Stimulated activated CD4-positive, alpha-beta T cell treated with anti-CD3 and anti-CD28 coated beads, Interleukin-12 subunit alpha, Interleukin-12 subunit beta, amount 100 ng/mL, for 4 hours (primary cell): ENCODE measurements around the gene CDH13.

ENCODE experiments used
- DNase-seq: peaks from one replicate; pipeline ENCODE4 v3.0.0-alpha.2; 2020

CDH13 gene

GRCh38 chr16:82751020-82751419 is 124.3 kb downstream of the CDH13 start:
- DNase-seq, result no peak

- no peak for DNase-seq
Measured at GRCh38 chr16:82752172-82752571, 125.4 kb downstream of the CDH13 start.

DNA sequence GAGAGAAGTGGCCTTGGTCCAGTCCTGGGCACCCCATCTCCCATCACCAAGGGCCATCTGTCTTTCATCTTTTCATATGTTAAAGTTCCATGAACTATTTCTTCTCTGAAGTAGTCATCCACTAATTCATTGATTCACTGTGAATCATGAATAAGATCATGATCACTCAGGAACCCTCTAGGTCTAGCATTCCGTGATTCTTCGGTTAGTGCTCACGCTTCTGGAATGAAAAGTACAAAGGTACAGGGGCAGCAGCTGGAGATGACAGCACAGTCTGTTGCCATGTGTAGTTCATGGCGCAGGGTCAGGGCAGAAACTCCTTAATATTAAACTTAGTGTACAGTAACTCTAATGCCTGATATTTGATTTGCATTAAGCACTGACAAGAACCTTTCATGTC is 127.1 kb downstream of the CDH13 start:
- no peak for DNase-seq

- no peak for DNase-seq
Measured at GRCh38 chr16:82754716-82755513, 128.1 kb downstream of the CDH13 start.

DNA sequence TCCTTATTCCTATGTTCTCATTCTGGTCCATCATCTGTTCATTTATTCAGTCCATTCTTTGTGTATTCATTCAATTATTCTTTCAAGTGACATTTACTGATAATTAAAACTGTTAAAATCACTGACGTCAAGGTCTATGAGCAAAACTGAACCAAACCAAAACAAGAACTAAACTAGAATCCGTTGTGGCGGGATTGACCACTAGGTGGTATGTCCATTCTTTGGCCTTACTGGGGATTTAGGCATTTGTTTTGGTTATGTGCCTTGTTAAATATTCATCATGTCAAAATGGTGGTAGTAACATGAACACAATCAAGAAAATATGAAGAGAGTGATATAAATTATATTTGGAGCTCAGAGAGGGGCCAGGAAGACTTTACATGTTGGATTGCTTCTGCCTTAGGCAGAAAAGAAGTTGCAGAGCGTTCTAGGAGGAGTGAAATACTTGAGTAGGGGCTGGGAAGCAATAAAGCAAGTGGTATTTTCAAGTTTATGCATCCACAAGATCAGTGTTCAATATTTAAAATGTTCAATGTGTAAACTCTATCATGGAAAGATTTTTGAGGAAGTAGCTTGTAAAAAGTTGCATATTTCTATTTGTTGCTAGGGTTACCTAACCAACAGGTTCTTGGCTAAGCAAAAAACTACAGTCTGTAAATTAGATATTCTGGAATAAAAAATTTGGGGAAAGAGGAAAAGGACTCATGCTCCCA is 129.0 kb downstream of the CDH13 start:
- DNase-seq, result no peak

GRCh38 chr16:82756283-82756599 is 129.5 kb downstream of the CDH13 start:
- DNase-seq, result no peak

DNA sequence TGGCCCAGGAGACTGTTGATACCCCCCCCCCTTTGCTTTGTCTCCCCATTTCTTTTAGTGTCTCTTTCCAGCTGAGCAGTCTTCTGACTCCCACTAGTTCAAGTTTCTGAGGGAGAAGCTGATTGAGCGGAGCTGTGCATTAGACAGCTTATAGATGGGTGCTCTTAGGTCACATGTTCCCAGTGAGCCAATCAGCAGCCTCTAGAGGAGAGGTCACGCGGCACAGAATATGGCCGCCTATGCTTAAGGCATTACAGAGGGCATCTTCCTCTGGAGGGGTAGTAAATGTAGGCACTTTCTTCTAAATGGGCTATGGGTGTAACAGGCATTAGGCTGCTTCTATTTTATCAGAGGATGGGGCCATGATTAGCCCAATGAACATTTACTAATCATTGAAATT is 131.6 kb downstream of the CDH13 start:
- no peak for DNase-seq

- DNase-seq, result no peak
Measured at GRCh38 chr16:82758904-82759303, 132.1 kb downstream of the CDH13 start.

DNA sequence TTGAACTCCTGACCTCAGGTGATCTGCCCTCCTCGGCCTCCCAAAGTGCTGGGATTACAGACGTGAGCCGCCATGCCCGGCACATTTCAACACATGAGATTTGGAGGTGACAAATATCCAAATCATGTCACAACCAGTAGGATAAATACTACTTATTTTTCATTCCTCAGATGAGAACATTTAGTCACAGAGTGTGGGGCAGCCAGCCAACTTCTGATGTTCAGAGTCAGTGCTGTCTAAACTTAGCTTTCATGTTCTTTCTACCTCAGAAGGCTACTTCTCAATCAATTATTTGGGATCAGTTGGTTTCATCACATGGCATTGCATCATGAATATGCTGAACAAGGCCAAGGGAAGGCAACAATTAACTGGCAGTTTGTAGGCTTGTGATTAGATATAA is 134.5 kb downstream of the CDH13 start:
- no peak for DNase-seq

DNA sequence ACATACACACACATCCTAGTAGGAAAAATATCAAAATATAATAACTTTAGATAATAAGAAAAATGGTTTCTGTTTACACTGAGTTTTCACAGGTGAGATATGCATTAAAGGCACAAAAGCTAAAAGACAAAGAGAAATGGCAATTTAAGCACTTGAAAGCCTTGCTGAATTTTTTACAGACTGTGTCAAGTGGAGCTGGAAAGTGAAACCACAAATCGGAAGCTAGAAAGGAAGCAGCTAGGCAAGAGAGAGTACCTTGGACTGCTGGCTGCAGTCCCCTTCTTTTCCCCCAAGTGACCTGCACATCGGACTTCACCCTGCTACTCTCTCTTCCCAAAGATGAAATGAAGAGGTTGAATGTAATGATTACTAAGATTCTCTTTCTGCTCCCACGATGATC is 135.1 kb downstream of the CDH13 start:
- DNase-seq, result no peak

GRCh38 chr16:82763371-82763770 is 136.6 kb downstream of the CDH13 start:
- no peak for DNase-seq

DNA sequence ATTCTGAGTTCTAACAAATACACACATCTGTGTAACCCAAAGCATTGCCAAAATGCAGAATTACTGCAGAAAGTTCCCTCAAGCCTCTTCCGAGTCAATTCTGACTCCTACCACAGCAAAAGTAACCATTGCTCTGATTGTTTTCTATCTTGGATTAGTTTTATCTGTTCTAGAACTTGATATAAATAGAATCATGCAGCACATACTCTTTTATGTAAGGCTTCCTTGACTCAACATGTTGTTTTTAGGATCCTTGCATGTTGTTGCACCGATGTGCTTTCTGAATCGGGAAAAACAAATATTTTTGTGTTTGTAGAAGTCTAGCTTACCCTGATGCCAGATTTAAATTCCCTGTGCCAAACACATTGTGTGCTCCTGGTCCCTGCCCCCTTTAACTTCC is 140.4 kb downstream of the CDH13 start:
- DNase-seq, result no peak

DNA sequence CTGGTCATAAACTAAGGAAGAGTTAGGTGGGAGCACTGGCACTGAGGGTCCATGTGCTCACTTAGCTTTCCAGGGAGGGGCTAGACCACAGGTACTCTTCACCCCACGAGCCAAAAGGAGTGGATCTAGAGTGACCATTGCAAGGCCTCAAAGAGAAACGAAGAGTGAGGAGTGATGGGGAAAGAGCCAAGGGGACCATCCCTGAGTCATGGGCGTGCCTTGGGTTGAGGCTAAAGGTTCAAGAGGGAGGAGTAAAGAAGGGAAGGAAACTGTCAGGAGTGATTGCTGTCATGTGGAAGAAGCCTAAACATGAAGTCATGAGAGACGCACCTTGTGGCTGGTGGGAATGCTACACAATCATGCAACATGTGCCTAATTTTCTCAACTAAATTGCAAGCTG is 141.0 kb downstream of the CDH13 start:
- no peak for DNase-seq

GRCh38 chr16:82769845-82770244 is 143.1 kb downstream of the CDH13 start:
- DNase-seq, result no peak

GRCh38 chr16:82772215-82772614 is 145.4 kb downstream of the CDH13 start:
- DNase-seq, result no peak

- no peak for DNase-seq
Measured at GRCh38 chr16:82773018-82773417, 146.2 kb downstream of the CDH13 start.

DNA sequence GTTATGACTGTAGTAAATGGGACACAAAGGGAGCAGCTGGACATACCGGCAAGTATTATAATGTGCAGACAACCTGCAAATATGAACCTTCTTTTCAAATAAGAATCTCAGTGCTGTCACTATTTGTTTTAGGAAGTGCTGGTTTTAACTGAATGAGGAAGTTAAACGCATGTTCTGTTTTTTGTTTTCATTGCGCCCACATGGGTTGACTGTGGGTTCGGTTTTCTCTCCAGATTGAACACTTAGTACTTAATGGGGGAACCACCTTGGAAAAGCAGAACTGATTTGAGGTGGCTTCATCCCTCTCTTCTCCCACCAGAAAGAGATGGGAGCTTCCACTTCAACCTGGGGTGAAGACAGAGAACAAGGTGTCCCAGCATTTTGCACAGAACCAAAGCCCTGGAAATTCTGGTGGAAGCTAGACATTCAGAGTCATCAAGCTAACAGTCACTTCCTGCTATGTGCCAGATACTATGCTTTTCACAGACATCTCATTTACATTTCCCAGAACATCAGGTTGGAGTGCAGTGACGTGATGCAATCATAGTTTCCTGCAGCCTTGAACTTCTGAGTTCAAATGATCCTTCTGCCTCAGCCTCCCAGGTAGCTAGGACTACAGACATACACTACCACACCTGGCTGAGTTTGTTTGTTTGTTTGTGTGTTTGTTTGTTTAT is 149.8 kb downstream of the CDH13 start:
- no peak for DNase-seq

- DNase-seq, result no peak
Measured at GRCh38 chr16:82782715-82783251, 156.0 kb downstream of the CDH13 start.

- no peak for DNase-seq
Measured at GRCh38 chr16:82783933-82784572, 157.3 kb downstream of the CDH13 start.

- DNase-seq, result no peak
Measured at GRCh38 chr16:82784573-82784968, 157.8 kb downstream of the CDH13 start.

- DNase-seq, result no peak
Measured at GRCh38 chr16:82788225-82788624, 161.5 kb downstream of the CDH13 start.

DNA sequence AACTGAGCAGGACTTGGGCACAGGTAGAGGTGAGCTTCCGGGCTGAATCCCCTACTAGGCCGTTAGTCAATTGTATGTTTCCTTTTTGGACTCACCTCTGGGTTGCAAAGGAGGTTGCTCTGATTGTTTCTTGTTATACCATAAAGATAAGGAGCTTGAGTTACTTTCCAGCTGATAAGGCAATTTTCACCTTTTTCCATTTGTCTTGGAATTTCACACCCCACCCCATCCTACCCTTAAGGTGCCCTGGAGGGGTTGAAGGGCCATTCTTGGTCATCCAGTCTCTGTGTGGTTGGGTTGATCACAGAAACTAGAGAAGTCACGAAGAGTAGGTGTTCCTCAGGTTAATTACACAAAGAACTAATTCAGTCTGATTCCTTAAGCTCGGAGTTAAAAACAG is 162.2 kb downstream of the CDH13 start:
- no peak for DNase-seq

GRCh38 chr16:82792693-82793092 is 165.9 kb downstream of the CDH13 start:
- no peak for DNase-seq
